Central memory CD4-positive, alpha-beta T cell (primary cell): ENCODE results near the gene SCGB1D2.
"Not testable (repeated sequence)": the region's sequence is repeated elsewhere in the genome, so short reads cannot be mapped to it uniquely, and the experiment has no call there.

Experiments
- DNase-seq: peaks from one replicate; pipeline ENCODE4 v3.0.0; 2022
- total RNA-seq, 3 experiments: gene quantifications; one replicate each; lab custom pipeline; 2026; lab: John Stamatoyannopoulos, UW

SCGB1D2 gene
- total RNA-seq, result 0 reads per million in 3 experiments

- DNase-seq, result no peak
Observed at GRCh38 chr11:62242021-62242420, at the start of gene SCGB1D2. SCGB1D2 (plus strand) TSS chr11:62242239; CDS start chr11:62242308, 69 bp downstream.

- no peak for DNase-seq
Observed at GRCh38 chr11:62193952-62194351, 48.1 kb upstream of the SCGB1D2 start.

GRCh38 chr11:62195010-62195409 is 47.0 kb upstream of the SCGB1D2 start:
- not testable (repeated sequence) for DNase-seq

GRCh38 chr11:62195945-62196344 is 46.1 kb upstream of the SCGB1D2 start:
- no peak for DNase-seq

- not testable (repeated sequence) for DNase-seq
Observed at GRCh38 chr11:62197400-62197799, 44.6 kb upstream of the SCGB1D2 start.

- DNase-seq, result no peak
Observed at GRCh38 chr11:62201376-62201775, 40.7 kb upstream of the SCGB1D2 start.

GRCh38 chr11:62202910-62203309 is 39.1 kb upstream of the SCGB1D2 start:
- DNase-seq, result no peak

- DNase-seq, result no peak
Observed at GRCh38 chr11:62204430-62204829, 37.6 kb upstream of the SCGB1D2 start.

GRCh38 chr11:62205441-62205840 is 36.6 kb upstream of the SCGB1D2 start:
- no peak for DNase-seq

- not testable (repeated sequence) for DNase-seq
Observed at GRCh38 chr11:62206276-62207066, 35.6 kb upstream of the SCGB1D2 start.

- no peak for DNase-seq
Observed at GRCh38 chr11:62208785-62209144, 33.3 kb upstream of the SCGB1D2 start.

- no peak for DNase-seq
Observed at GRCh38 chr11:62217191-62217748, 24.8 kb upstream of the SCGB1D2 start.

- DNase-seq, result no peak
Observed at GRCh38 chr11:62221498-62221897, 20.5 kb upstream of the SCGB1D2 start.

GRCh38 chr11:62223095-62223494 is 18.9 kb upstream of the SCGB1D2 start:
- DNase-seq, result no peak

- DNase-seq, result no peak
Observed at GRCh38 chr11:62233730-62234129, 8.3 kb upstream of the SCGB1D2 start.

GRCh38 chr11:62236187-62236586 is 5.9 kb upstream of the SCGB1D2 start:
- DNase-seq, result no peak

GRCh38 chr11:62237499-62237898 is 4.5 kb upstream of the SCGB1D2 start:
- DNase-seq, result no peak

GRCh38 chr11:62238151-62238550 is 3.9 kb upstream of the SCGB1D2 start:
- DNase-seq, result no peak

- DNase-seq, result no peak
Observed at GRCh38 chr11:62241095-62241494, 944 bp upstream of the SCGB1D2 start.

- DNase-seq, result no peak
Observed at GRCh38 chr11:62245271-62245753, 3.3 kb downstream of the SCGB1D2 start.

- DNase-seq, result no peak
Observed at GRCh38 chr11:62251698-62252097, 9.7 kb downstream of the SCGB1D2 start.

GRCh38 chr11:62253999-62254542 is 12.0 kb downstream of the SCGB1D2 start:
- DNase-seq, result no peak

- no peak for DNase-seq
Observed at GRCh38 chr11:62256281-62256680, 14.2 kb downstream of the SCGB1D2 start.
